DMS79 (cell line): Measurements from ENCODE around the gene TRMT1.
"Not testable (repeated sequence)": the region's sequence is repeated elsewhere in the genome, so short reads cannot be mapped to it uniquely, and the experiment has no call there.

Source experiments
- DNase-seq: peaks from one replicate; lab custom pipeline; 2025; lab: John Stamatoyannopoulos, UW

The TRMT1 gene

GRCh38 chr19:13116282-13117175 is at the start of gene TRMT1:
TSS of gene TRMT1 (minus strand) at chr19:13116740. CDS start at chr19:13116399, 341 bp downstream.
- DNase-seq = peak; percentile 77

GRCh38 chr19:13166151-13166550 is 49.6 kb upstream of the TRMT1 start:
- DNase-seq = not testable (repeated sequence)

GRCh38 chr19:13165162-13165997 is 48.8 kb upstream of the TRMT1 start:
- DNase-seq = no peak

GRCh38 chr19:13164343-13165161 is 48.0 kb upstream of the TRMT1 start:
- DNase-seq = peak; percentile 93

- peak; percentile 60 for DNase-seq
Observed at GRCh38 chr19:13163609-13164342, 47.2 kb upstream of the TRMT1 start.

GRCh38 chr19:13162724-13163608 is 46.4 kb upstream of the TRMT1 start:
- DNase-seq = peak; percentile 97

GRCh38 chr19:13160557-13160956 is 44.0 kb upstream of the TRMT1 start:
- no peak for DNase-seq

- no peak for DNase-seq
Observed at GRCh38 chr19:13159713-13160112, 43.2 kb upstream of the TRMT1 start.

- DNase-seq = peak; percentile 73
Observed at GRCh38 chr19:13155472-13156359, 39.2 kb upstream of the TRMT1 start.

GRCh38 chr19:13154911-13155471 is 38.5 kb upstream of the TRMT1 start:
- peak; percentile 78 for DNase-seq

- peak; percentile 50 for DNase-seq
Observed at GRCh38 chr19:13154241-13154778, 37.8 kb upstream of the TRMT1 start.

- no peak for DNase-seq
Observed at GRCh38 chr19:13153569-13154240, 37.2 kb upstream of the TRMT1 start.

GRCh38 chr19:13152974-13153568 is 36.5 kb upstream of the TRMT1 start:
- DNase-seq = peak; percentile 83

GRCh38 chr19:13152356-13152973 is 35.9 kb upstream of the TRMT1 start:
- no peak for DNase-seq

GRCh38 chr19:13151605-13152355 is 35.2 kb upstream of the TRMT1 start:
- DNase-seq = peak; percentile 91

- DNase-seq = no peak
Observed at GRCh38 chr19:13150931-13151604, 34.5 kb upstream of the TRMT1 start.
